DMS153 (cell line): ENCODE data around the gene CELA2A.
"Not testable (repeated sequence)": the region's sequence is repeated elsewhere in the genome, so short reads cannot be mapped to it uniquely, and the experiment has no call there.

Source experiments
- DNase-seq: peaks from one replicate; lab custom pipeline; 2025; lab: John Stamatoyannopoulos, UW

Gene CELA2A

DNA sequence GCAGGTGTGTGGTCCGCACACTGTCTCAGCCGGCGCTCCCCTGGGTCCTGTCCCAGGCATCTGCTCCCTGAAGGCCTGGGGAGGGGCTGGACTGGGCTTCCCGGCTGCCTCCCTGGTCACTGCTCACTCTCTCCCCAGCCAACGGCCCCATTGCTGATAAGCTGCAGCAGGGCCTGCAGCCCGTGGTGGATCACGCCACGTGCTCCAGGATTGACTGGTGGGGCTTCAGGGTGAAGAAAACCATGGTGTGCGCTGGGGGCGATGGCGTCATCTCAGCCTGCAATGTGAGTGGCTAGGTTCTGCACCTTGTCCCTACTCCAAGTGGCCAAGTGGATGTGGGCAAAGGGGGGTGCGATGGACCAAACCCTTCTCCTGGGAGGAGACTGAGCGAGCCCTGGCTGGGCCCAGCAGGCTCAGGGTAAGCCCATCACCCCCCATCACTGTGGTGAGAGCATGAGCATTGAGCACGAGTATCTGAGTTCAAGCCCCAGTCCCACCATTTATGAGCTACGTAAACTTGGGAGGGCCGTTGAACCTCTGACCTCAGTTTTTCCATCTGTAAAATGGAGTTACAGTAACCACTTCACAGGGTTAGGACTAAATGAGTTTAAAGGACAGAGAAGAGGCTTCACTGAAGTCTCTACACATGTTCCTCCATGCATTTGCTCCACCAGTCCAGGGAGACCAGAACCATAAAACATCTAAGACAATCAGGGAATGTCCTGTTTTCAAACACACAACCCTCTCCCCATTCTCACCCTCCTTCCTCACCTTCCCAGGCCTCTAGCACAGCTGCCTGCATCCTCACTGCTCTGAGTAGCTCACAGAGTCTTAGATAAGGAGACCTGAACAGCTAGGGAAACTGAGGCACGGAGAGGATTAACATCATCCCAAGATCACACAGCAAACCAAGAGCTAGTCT is 11.8 kb upstream of the CELA2A start:
- no peak for DNase-seq

DNA sequence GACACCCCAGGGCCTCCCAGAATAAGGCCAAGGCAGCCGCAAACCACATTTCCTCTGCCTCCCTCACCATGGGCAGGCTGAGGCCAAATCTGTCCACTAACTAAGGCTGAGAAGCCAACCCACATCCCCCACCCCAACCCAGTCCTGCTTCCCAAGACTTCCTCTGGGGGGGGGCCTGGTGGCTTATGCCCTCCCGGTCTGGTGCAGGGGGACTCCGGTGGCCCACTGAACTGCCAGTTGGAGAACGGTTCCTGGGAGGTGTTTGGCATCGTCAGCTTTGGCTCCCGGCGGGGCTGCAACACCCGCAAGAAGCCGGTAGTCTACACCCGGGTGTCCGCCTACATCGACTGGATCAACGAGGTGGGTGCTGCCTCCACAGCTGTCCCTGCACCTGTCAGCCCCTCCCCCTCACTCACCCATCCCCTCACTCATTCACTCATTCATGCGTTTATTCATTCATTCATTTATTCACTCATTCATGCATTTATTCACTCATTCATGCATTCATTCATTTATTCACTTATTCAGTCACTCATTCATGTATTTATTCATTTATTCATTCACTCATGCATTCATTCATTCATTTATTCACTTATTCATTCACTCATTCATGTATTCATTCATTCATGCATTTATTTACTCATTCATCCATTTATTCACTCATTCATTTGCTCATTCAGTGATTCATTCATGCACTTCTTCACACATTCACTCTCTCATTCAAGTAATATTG is 11.0 kb upstream of the CELA2A start:
- DNase-seq, result no peak

DNA sequence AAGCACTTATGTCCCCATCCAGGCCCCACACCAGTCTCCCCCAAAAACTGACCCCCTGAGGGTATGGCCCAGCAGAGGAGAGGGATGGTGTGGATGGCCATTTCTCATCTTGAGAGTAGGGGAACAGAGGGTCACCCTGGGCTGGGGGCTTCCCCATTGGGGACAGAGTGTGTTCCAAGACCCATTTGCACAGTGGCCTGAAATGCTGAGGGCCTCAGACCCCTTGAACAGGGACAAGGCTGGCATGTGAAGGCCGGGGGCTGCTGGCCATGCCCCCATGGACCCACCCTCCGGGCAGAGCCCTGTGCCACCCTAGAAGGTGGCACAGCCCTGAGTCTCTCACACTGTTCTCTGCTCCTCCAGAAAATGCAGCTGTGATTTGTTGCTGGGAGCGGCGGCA is 10.3 kb upstream of the CELA2A start:
- DNase-seq, result no peak

DNA sequence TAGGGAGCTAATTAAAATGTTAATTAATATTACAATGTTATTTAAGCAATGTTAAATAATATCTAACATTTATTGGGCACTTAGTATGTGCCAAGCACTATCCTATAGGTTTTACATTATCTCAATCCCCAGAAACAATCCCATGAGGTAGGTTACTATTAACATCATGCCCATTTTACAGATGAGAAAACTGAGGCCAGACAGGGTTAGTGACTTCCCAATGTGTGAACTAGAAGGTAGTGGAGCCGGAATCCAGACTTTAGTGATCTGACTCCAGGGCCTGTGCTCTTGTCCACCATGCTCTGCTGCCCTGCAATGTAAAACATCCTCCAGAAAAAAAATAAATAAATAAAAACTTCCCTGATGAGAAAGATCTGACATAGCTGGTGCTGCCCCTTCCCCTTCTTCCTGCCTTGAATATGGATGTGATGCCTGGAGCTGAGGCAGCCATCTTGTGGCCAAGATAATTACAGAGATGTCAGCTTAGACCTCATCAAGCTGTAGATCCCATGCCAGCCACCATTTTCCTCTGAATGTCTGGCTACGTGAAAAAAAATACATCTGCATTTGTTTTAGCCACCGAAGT is 7.6 kb upstream of the CELA2A start:
- DNase-seq, result no peak

DNA sequence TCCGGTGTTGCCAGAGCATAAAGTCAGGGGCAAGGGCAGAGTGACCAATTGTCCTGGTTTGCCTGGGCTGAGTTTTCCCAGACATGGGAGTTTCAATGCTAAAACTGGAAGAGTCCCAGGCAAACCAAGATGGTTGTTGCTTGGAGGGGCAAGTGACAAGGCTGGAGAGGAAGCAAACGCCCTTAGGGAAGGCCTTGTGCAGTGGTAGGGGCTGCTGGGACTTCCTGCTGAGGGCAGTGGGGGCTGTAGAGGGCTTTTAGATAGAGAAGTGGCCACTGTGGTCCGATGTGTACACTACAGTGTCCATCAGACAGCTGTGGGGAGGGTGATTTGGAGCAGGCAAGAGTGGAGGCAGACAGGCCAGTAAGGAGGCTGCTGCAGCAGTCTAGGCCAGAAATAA is 7.0 kb upstream of the CELA2A start:
- DNase-seq, result no peak

DNA sequence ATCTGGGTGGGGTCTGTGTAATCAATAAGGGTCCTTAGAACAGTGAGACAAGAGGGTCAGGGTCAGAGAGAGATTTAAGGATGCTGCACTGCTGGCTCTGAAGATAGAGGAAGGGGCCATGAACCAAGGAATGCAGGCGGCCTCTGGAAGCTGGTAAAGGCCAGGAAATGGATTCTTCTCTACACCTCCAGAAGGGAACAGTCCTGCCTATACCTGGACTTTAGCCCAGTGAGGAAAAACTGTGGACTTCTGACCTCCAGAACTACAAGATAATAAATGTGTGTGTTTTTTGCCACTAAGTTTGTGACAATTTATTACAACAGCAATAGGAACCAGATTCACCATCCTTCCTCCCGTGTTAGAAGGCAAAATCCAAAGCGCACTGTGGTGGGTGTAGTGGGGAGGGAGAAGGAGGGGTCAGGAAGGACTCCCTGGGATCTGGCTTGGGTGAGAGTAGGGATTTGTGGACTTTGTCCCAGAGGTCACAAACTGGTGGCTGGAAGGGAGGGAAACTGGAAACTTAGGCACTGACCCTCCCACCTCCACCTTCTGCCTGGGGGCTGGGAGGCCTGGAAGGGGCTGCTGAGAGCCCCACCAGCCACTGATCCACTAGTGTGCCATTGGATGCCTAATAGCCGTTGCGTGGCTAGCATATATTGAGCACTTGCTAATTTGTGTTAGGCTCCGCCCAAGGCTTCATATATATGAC is 5.4 kb upstream of the CELA2A start:
- no peak for DNase-seq

DNA sequence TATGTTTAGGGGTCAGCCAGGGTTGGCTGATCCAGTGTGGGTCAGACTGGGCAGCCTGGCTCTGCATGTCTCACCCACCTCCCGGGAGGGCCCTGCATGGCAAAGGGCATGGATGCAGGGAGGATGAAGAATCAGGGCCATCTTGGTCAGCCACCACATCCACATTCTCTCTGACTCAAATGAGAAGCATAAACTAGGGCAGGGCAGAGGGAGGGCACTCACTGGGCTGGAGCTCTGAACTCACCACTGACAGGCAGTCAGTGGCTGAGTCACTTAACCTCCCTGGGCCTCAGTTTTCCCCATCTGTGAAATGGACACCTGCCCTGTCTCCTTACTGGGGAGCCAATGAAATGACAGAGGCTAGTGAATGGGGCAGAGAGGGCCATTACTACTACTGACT is 4.3 kb upstream of the CELA2A start:
- DNase-seq, result no peak

DNA sequence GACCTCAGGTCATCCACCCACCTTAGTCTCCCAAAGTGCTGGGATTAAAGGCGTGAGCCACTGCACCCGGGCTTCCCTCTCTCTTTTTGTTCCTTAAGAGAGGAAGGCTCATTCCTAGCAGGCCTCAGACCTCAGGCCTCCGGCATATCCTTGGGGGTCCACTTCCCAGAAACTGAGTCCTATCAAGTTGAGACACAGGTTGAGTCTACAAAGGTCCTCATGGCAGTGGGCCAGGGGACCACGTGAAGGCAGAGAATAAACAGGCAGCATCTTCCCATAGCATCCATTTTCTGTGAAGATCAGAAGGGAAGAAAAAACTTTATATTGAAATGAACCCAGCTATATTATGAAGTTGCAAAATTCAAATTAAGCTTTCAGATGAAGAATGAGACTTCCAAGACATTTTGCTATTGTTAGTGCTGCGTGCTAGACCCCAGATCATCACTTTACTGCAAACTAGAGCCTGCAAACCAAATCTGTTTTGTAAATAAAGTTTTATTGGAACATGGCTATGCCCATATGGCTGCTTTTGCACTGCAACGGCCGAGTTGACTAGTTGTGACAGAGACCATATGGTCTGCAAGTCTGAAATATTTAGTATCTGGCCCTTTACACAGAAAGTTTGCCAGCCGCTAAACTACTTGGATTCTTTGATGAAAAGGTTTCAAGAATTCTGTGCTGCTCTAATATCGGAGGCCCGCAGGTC is 3.5 kb upstream of the CELA2A start:
- DNase-seq, result no peak

DNA sequence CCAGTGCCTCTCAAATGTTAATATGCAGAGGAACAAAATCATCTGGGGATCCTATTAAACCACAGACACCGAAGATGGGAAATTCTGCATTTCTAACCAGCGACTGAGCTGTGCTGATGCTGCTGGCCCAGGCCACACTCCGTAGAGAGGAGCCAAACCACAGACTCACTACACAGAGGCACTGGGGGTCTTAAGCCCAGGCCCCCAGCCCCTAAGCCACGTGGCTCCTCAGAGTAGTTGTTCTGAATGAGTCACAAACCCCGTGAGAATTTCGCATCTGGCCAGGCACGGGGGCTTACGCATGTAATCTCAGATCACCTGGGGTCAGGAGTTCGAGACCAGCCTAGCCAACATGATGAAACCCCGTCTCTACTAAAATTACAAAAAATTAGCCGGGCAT is 2.8 kb upstream of the CELA2A start:
- no peak for DNase-seq

DNA sequence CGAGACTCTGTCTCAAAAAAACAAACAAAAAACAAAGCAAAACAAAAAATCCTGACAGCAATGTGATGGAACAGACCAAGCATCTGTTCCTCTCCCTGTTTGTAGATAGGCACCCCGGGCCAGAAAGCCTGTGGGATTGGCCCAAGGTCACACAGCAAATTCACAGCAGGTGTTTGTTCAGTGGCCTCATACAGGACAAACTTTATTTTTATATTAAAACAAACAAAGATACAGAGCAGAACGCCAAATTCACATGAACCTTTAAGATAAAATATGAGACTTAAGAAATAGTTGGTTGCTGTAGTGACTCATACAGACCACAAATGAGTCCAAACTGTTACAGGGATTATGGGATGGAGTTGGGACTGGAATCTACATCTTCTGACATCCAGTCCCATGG is 2.3 kb upstream of the CELA2A start:
- no peak for DNase-seq

DNA sequence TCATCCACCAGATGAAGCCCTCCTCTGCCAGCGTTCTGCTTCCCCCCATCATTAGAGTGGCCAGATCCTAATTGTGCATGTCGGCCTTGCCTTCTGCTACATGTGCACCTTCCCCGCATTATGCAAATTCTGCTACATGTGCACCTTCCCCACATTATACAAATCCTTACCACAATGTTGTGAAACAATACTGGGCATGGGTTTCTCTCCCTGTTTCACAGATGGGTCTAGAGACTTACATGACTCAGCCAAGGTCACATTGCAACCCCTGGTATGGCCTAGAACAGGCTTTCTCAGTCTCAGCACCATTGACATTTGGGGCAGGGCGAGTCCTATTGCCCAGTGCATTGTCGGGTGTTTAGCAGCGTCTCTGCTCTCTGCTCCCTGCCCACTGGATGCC is 1.0 kb upstream of the CELA2A start:
- DNase-seq, result no peak

DNA sequence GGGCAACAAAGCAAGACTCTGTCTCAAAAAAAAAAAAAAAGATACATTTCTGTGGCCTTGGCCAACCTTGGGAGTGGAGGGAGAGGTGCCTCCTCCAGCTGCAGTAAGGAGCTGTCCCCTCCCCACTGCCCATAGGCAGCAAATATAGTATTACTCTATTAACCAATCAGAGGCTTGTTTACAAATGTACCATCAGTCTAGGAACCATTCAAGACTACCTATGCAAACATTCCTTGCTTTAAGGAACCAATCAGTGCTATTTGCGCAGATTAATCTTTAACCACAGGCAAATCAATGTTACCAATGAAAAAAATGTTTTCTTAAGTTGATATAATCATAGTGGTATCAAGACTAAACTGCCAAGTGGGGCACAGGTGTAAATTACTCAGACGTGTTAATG is 1.1 kb downstream of the CELA2A start:
- no peak for DNase-seq

DNA sequence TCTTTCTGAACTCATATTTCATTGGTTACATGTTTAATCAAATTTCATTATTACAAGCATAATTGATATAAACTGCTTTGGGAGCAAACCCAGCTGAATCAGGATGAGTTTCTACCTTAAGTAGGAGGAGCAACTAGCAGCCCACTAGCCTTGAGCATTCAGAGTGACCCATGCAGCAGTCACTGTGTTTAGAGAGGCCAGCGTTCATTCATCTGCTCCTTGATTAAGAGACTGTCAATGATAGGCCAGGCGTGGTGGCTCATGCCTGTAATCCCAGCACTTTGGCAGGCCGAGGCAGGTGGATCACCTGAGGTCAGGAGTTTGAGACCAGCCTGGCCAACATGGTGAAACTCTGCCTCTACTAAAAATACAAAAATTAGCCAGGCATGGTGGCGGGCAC is 1.9 kb downstream of the CELA2A start:
- DNase-seq, result not testable (repeated sequence)

DNA sequence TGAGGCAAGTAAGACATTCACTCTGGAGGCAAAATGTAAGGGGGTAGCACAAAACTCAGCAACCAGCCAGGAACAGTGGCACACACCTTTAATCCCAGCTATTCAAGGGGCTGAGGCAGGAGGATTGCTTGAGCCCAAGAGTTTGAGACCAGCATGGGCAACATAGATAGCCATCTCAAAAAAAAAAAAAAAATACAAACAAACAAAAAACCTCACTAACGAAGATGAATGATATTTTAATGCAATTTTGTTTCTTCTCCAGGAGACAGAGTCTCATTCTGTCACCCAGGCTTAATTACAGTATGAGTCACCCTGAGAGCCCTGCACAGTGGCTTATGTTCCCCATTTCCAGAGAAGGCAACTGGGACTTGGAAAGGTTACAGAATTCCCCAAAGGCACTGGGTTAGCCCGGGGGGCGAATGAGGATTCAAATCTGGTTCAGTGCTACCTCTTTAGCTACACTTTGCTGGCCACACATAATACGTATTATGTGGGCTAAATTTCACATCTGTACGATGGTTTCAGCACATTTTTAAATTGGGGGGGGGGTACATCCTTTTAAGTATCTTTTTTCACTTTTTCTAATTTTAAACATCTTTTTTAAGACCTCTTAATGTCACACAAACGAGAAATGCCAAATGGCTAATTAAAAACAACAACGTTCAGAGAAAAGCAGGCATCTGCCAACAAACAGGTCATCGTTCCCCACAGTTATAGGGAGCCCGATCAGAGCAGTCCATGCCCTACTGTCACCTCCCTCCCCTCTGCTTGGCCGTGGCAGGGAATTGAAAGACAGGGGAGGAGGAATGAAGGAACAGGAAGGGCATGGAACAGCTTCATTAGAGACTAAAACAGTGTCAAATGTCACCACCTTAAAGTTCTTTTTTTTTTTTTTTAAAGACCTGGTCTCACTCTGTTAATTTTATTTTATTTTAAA is 3.5 kb downstream of the CELA2A start:
- DNase-seq, result no peak

DNA sequence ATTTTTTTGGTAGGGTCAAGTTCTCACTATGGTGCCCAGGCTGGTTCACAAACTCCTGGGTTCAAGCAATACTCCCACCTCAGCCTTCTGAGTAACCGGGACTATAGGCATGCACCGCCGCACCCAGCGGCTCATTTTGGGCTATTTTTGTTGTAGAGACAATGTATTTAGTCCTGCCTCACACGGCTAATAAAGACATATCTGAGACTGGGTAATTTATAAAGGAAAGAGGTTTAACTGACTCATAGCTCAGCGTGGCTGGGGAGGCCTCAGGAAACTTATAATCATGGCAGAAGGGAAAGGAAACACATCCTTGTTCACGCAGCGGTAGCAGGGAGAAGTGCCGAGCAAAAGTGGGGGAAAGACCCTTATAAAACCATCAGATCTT is 4.2 kb downstream of the CELA2A start:
- no peak for DNase-seq

DNA sequence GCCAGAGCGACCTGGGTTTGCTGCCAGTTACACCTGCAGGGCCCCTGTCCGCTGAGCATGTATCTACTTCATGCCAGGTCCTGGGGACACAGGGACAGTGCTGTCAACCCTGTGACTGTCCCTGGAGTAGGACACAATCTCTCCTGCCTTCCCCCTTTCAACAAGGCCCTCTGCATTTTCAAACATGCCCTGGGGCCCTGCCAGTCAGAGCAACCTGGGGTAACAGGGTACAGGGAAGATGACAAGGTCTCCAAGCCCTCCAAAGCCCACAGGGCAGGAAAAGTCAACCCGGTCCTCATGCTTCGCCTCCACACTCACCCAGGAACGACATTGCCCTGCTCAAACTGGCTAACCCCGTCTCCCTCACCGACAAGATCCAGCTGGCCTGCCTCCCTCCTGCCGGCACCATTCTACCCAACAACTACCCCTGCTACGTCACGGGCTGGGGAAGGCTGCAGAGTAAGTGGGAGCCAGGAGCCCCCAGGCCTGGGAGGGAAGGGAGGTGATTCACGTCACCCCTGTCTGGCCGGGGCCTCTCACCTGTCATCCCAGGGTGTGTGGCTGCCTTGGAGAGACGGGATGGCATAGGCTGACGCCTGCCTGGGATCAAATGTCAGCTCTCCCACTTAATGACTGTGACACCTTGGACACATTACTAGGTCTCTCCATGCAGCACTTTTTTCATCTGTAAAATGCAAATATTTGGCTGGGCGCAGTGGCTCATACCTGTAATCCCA is 6.7 kb downstream of the CELA2A start:
- peak; percentile 36 for DNase-seq

DNA sequence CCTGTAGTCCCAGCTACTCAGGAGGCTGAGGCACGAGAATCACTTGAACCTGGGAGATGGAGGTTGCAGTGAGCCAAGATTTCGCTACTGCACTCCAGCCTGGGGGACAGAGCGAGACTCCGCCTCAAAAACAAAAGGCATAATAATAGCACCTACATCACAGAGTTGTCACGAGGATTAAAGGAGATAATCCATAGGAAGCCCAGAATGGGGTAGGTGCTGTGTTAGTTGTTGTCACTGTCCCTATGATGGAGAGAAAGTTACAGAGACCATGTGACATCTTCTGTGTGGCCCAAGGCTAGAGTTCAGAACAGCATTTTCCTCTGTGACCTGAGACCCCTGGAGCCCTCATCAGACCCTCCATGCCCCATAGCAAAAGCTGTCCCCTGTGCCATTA is 7.4 kb downstream of the CELA2A start:
- DNase-seq, result not testable (repeated sequence)

DNA sequence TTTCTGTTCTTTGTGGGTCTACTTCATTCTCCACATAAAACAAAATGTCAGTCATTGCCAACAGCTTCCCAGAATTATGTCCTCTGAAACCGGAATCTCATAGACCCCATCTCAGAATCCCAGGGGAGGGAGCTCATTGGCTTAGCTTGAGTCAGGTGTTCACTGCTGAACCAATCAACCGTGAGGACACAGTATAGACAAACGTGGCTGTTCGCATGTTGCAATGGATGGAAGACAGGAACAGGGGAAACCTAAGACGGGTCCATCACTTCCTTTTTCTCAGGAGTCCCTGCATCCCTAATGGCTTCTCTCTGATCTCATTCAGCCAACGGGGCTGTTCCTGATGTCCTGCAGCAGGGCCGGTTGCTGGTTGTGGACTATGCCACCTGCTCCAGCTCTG is 9.1 kb downstream of the CELA2A start:
- DNase-seq, result no peak

DNA sequence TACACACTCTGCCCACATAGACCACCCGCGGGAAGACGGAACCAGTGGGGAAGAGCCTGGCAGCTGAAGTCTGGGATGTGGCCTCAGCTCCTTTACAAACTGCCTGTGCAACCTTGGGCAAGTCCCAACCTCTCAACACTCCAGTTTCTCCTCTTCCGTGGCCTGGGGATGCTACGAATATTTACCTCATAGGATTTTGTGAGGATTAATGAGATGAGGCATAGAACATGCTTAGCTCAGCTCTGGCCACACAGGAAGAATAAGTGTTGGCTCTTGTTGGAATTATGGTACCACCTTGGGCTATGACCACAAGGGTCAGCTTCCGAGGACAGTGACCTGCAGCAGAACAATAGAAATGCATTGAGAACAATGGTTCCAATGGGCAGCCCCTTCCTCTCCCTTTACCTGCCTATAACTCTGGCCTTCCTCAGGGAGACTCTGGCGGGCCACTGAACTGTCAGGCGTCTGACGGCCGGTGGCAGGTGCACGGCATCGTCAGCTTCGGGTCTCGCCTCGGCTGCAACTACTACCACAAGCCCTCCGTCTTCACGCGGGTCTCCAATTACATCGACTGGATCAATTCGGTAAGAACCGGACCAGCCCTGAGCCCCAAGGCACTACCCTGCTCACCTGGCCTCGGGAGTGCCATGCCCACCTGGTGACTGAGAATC is 10.6 kb downstream of the CELA2A start:
- DNase-seq, result not testable (repeated sequence)
